Measurements from ENCODE around the gene C1QTNF12. TPM values are rescaled to one million over a fixed set of nuclear protein-coding genes. Genes with fewer than 3 reads are reported as not detected.
A peak's percentile ranks its signal among the peaks of the same experiment; 100 is the strongest.
"Not testable (repeated sequence)": the region's sequence is repeated elsewhere in the genome, so short reads cannot be mapped to it uniquely, and the experiment has no call there.

Gene C1QTNF12
- total RNA-seq, 1 experiment from 2014 or later = not detected

DNA sequence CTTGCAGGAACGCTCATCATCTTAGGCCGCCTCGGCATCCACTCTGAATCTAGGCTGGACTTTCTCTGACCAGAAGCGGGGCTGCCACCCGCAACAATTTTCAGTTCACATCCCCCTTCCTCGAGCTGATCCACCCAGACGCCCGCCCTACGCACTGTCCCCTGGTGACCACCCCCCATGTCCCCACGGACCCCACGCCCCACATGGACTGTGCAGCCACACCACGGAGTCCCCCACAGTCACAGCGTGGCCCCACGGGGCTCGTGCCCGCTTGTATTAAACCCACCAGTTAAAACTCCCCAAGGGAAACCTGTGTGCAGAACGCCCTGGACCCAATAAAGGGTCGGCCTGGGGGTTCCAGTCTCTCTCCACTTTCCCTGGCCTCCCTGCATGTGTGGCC lies 13.0 kb upstream of the C1QTNF12 start:
- DNase-seq (ENCODE audit: low read depth) = no peak

DNA sequence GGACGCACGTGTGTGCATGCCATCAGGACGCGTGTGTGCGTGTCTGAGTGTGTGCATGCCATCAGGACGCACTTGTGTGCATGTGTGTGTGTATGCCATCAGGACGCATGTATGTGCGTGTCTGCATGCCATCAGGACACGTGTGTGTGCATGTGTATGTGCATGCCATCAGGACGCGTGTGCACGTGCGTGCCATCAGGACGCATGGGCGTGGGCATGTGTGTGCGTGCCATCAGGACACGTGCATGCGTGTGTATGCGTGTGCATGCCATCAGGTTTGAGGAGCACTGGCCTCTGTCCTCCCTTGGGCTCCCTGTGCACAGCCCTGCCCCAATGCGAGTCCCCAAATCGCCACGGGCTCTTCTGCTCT lies 12.6 kb upstream of the C1QTNF12 start:
- no peak for DNase-seq (ENCODE audit: low read depth)

GRCh38 chr1:1256956-1257871 lies 10.7 kb upstream of the C1QTNF12 start:
- no peak for DNase-seq (ENCODE audit: low read depth)

DNA sequence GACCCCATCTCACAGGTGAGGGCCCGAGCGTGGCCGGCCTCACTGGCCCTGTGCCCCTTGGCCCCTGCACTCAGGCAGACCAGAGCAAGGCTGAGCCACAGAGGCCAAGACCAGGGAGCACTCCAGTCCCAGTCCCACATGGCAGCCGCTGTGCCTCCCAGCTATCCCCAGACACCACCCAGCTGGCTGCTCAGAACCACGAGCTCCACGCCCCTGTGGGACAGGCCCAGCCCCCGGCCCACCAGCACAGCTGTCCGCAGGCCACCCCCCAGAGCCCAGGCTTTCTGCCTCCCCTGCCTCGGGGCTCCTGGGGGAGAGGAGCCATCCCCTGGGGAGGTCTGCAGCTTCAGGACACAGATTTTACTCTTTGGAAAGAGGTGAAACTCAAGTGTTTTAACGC lies 9.1 kb upstream of the C1QTNF12 start:
- DNase-seq (ENCODE audit: low read depth) = no peak

DNA sequence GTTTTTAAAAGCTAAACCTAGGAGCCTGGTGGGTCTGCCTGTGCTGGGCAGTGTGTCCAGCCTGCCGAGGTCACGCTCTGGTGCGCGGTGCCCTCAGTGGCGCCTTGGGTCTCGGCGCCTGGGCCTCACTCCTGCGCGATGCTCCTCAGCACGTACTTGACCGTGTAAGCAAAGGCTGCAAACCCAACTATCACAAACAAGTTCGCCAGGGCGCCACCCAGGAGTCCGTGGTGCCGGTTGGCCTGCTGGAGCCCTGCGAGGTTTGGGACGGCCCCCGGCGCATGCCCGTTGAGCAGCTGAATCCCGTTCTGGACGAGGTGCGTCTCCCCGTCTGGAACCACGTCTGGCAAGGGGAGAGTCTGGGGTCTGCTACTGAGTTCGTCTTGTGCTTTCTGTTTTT lies 8.6 kb upstream of the C1QTNF12 start:
- DNase-seq (ENCODE audit: low read depth) = no peak

DNA sequence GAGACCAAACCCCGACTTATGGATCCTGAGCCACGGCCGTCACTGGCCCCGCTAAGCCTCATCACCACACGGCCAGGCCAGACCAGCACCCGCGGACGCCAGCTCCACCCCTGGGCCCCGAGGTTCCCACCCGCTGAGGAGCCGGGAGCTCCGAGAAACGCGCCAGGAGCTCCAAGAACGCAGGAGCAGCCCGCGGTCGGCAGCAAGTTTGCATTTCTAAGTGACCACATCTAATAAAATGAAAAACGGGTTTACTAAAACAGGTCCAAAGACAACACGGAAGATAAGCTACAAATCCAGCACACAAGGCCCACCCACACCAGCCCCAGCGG lies 8.1 kb upstream of the C1QTNF12 start:
- no peak for DNase-seq (ENCODE audit: low read depth)

DNA sequence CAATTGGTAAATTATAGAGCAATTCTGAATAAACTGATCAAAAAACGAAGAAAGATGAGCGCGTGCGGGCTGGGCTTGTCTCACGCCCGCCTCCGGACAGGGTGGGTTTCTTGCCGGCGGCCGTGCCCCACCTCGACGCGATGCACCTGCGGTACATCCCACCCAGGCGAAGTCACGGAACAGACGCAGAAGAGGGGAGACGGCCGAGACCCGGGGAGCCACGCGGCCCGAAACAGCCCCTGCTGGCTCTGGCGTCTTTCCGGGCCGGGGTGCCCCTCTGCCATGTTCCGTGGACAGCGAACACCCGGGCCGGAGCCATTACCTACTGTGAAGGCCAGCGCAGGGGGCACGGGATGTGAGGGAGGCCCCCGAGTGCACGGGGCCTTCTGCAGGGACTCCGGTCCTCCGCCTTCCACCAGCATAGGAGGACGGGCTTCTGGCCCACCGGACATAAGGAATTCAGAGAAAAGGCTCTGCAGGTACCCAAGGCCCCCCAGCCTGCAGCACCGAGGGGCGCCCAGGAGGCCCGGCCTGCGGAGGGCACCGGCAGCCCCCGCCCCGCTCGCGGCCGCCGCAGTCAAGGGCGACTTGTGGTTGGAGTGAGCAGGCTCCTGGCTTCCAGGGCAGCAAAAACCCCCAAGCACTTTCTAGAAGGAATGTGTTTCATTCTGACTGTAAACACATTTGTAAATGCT lies 7.6 kb upstream of the C1QTNF12 start:
- no peak for DNase-seq (ENCODE audit: low read depth)

GRCh38 chr1:1253314-1253713 lies 6.8 kb upstream of the C1QTNF12 start:
- no peak for DNase-seq (ENCODE audit: low read depth)

DNA sequence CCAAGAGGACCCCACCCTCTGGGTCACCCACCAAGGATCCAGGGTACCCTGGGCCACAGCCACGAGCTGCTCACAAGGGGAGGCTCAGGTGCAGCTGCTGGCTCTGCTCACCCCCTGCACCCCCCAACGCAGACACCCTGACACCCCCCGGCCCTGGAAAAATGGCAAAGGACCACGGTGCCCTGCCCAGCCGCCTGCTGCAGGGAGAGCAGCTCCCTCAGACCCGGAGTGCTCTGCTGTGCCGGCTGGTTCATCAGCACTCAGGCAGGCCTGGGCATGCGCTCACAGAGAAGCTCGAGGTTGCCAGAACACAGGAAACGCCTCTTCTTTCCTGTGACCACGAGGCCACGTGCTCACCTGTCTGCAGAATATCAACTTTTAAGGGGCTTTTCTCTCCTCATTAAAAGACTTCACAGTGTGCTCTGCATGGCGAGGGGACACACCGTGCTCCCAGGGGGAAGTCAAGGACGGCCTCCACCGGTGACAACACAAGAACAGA lies 4.3 kb upstream of the C1QTNF12 start:
- DNase-seq (ENCODE audit: low read depth) = no peak

DNA sequence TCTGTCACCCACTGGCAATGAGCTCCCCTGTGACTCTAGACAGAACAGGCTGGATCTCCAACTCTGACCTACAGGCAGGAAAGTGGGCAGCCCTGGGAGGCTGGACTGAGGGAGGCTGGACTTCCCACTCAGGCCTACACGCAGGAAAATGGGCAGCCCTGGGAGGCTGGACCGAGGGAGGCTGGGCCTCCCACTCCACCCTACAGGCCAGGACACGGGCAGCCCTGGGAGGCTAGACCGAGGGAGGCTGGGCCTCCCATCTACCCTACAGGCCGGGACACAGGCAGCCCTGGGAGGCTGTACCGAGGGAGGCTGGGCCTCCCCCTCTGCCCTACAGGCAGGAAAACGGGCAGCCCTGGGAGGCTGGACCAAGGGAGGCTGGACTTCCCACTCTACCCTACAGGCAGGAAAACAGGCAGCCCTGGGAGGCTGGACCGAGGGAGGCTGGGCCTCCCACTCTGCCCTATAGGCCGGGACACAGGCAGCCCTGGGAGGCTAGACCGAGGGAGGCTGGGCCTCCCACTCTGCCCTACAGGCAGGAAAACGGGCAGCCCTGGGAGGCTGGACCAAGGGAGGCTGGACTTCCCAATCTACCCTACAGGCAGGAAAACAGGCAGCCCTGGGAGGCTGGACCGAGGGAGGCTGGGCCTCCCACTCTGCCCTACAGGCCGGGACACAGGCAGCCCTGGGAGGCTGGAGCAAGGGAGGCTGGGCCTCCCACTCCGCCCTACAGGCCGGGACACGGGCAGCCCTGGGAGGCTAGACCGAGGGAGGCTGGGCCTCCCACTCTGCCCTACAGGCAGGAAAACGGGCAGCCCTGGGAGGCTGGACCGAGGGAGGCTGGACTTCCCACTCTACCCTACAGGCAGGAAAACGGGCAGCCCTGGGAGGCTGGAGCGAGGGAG lies 1.7 kb upstream of the C1QTNF12 start:
- DNase-seq (ENCODE audit: low read depth) = not testable (repeated sequence)

DNA sequence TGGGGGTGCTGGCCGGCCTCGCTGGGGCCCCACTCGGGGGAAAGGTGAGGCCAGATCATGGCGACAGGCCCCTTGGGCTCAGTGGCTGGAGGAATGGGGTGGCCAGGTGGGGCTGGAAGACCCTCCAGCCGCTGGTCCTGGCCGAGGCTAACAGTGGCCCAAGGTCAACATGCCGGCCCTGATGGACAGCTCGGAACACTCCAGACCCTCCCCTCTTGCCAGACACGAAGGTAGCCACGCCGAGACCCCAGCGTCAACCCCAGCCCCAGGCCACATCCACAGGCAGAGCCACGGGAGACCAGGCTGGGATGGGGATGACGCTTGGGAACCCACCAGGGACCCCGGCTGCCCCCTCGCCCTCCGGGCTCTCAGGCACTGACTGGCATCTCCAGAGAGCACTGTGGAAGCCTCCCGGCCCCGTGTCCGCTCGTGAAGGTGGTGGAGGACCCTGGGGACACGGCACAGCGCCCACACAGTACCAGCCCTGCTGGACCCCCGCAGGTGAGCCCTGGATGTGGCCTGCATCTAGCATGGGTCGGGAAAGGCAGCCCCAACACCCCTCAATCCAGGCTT lies 905 bp upstream of the C1QTNF12 start:
- no peak for DNase-seq (ENCODE audit: low read depth)

DNA sequence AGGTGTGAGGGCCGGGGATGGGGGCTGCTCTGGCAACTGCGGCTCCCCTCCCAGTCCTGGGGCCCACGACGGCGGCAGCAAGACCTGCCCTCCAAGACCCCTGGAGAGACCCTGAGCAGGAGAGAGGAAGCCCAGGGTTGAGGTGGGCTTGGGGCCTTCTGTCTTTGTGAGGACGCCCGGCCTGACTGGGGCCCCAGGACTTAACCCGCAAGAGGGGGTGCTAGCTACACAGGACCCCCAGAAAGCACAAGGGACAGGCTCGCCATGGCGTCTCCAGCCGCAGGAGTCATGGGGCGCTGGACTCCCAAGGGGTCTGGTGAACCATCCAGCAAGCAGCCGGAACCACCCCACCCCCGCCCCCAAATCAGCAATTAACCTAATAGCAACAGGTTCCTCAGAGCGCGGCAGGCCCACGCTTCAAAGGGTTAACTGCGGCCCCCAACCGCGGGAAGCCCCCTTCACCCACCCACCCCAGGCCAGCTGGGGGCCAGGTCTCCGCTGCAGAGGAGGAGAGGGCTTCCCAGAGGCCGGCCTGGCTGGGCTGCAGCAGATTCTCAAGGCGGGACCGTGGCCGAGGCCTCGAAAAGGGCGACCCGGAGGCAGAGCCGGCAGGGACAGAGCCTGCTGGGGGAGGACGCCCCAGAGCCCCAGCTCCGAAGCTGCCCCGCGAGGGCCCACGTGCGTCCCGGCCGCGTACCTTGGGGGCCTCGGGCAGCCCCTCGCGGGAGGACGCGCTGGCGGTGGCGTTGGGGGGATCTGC lies 525 bp downstream of the C1QTNF12 start:
- no peak for DNase-seq (ENCODE audit: low read depth)

DNA sequence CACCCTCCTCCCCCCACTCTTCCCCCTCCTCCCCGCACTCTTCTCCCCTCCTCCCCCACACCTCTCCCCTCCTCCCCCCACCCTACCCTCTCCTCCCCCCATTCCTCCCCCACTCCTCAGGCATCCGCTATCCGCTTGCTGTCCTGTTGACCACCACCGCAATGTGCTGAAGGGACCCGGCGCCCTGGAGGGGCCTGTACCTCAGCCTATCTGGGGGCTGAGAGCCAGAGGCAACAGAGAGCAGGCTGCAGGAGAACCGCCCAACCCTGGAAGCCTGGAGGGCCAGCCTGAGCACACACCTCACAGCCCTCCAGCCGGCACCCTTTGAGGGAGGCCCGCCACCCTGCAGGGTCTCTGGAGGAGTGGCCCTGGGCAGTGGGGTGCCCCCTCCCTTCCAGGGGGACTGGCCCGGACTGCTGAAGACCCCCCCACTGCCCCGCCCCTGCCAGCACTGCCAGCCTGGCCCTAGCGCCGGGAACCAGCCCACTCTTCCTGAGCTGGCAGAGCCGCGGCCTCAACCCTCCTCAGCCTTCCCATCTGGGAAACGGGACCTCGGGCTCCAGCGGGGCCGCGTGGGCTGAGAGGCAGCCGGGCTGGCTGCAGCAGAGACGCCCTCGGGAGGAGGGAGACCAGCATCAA lies 1.2 kb downstream of the C1QTNF12 start:
- no peak for DNase-seq (ENCODE audit: low read depth)

DNA sequence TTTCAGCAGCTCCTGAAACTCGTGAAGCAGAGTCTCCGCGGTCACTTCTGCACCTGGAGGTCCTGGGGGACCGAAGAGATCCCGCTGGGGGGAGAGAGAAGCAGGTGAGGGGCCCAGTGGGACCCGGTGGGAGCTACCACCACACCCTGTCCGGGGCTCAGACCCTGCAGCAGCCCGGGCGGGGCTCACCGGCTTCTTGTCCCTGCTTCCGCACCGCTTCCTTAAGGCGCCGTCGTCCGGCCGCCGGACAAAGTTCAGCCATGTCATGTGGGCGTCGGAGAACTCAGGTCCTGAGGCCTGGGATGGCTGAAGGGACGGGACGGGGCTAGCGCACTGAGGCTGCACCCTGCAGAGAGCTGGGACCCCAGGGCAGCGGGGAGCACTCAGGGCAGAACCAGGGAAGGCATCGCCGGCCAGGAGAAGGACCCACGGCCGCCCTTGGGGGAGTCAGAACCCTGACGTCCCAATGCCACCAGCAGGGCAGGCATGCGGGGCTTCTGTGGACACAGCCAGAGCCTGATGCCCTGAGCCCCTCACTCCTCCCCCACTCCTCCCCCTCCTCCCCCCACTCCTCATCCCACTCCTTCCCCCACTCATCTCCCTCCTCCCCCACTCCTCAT lies 2.2 kb downstream of the C1QTNF12 start:
- peak; percentile 33 for DNase-seq (ENCODE audit: low read depth)

DNA sequence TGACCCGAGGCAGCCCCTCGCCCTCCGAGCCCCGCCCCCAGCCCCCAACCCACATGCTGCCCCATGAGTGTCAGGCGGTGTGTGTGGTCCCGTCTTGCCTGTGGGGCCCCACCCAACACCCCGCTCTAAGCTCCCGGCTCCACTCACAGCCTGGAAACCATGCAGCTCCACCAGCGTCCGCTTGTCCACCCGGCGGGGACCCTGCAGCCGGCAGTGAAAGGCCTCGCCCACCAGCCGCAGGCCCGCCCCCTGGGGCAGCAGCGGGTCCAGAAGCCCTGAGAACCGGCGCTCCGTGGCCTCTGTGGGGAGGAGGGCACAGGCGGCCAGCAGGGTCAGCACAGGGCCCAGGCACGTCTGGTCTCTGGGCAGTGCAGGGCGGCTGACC lies 2.7 kb downstream of the C1QTNF12 start:
- DNase-seq (ENCODE audit: low read depth) = no peak

DNA sequence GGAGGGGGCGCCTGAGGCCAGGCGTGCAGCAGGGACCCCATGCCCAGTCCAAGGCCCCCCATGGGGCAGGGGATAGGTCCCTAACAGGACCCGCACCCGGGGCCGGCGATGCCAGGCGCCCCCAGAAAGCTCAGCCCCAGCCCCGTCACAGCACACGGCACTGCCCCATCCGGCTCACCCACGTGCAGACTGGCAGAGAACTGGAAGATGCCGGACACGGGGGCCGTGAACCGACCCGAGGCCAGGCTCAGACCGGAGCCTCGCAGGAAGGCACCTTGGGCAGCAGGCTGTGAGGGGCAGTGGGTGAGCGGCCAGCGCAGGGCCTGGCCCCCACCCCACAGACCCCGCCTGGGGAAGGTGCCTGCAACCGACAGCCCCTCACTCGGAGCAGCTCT lies 3.3 kb downstream of the C1QTNF12 start:
- no peak for DNase-seq (ENCODE audit: low read depth)

DNA sequence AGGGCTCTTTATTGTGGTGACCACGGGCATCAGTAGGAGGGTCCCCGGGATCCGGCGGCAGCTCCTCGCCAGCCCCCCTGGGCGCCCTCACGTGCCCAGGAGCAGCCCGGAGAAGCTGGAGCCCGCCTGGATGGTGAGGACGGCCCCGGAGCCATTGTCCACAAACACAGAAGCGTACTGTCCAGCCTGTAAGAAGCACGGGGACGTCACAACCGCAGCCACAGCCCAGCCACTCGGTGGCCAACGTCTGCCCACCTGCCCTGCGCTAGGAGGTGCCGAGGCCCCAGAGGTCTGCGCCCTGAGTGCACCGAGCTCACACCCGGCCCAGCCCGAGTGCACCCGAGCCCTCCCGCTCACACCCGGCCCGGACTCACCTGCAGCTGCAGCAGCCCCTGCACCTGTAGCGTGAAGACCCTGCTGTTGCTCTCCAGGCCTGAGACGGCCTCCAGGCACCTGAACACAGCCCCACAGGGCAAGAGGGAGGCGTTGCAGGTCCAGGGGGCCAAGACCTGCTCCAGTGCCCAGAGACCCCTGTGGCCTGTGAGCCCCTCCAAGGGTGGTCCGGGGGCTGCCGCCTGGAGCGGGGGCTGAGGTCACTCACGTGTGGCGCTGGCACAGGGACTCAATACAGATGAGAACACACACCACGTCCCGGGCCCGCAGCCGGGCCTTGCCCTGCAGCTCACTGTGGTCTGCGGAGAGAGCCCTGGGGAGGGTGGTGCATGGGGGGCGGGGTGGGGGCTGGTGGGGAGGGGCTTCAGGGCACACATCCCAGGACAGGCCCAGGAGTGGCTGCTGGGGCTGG lies 3.9 kb downstream of the C1QTNF12 start:
- DNase-seq (ENCODE audit: low read depth) = no peak

DNA sequence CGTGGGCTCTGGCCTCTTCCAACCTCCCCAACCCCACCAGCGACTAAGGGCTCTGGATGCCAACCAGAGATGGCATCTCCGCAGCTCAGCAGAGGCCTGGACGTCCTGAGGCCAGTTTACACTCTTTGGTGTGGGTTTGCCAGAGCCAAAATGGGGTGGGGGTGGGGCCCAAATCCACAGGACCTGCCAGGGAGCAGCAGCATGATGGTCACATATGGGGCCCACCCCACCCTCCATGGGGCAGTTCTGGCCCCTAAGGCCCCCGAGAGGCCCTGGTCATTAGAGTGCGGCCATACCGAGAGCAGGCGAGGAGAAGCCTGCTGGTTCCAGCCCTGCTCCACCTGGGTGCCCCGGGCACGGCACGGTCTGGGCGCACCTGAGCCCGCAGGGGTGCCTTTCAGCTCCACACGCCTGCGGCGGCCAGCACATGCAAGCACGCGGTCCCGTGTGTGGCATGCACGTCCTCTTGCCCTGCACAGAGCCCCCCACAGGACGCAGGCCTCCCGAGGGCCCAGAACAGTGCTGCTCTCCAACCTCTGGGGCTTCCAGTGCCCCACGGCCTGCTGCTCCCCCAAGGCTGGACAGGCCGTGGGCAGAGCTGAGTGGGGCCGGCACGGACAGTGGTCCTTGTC lies 4.8 kb downstream of the C1QTNF12 start:
- DNase-seq (ENCODE audit: low read depth) = no peak

Measured in RPMI7951 (cell line).